ENCODE measurements around the gene RPH3AL.
"Not testable (repeated sequence)": the region's sequence is repeated elsewhere in the genome, so short reads cannot be mapped to it uniquely, and the experiment has no call there.

RPH3AL gene

GRCh38 chr17:253091-253846 is 99.3 kb downstream of the RPH3AL start:
- no peak for DNase-seq

- DNase-seq = no peak
Observed at GRCh38 chr17:252456-252855, 100.2 kb downstream of the RPH3AL start.

GRCh38 chr17:251531-251930 is 101.1 kb downstream of the RPH3AL start:
- no peak for DNase-seq

- DNase-seq = no peak
Observed at GRCh38 chr17:250487-251300, 101.9 kb downstream of the RPH3AL start.

GRCh38 chr17:249236-249993 is 103.2 kb downstream of the RPH3AL start:
- no peak for DNase-seq

- no peak for DNase-seq
Observed at GRCh38 chr17:248337-249235, 104.0 kb downstream of the RPH3AL start.

- no peak for DNase-seq
Observed at GRCh38 chr17:247767-248166, 104.8 kb downstream of the RPH3AL start.

- DNase-seq = no peak
Observed at GRCh38 chr17:246851-247421, 105.7 kb downstream of the RPH3AL start.

- DNase-seq = no peak
Observed at GRCh38 chr17:246226-246625, 106.4 kb downstream of the RPH3AL start.

GRCh38 chr17:245611-246010 is 107.0 kb downstream of the RPH3AL start:
- no peak for DNase-seq

GRCh38 chr17:245020-245419 is 107.6 kb downstream of the RPH3AL start:
- DNase-seq = no peak

GRCh38 chr17:243924-244323 is 108.7 kb downstream of the RPH3AL start:
- not testable (repeated sequence) for DNase-seq

- DNase-seq = no peak
Observed at GRCh38 chr17:238964-239259, 113.7 kb downstream of the RPH3AL start.

- no peak for DNase-seq
Observed at GRCh38 chr17:238071-238963, 114.3 kb downstream of the RPH3AL start.

GRCh38 chr17:237406-237955 is 115.1 kb downstream of the RPH3AL start:
- no peak for DNase-seq

- no peak for DNase-seq
Observed at GRCh38 chr17:236641-237405, 115.8 kb downstream of the RPH3AL start.

- no peak for DNase-seq
Observed at GRCh38 chr17:235831-236640, 116.6 kb downstream of the RPH3AL start.

- DNase-seq = not testable (repeated sequence)
Observed at GRCh38 chr17:234994-235830, 117.4 kb downstream of the RPH3AL start.
